ENCODE results near the gene ITM2C. TPM values are rescaled to one million over a fixed set of nuclear protein-coding genes. Genes with fewer than 3 reads are reported as not detected.

ITM2C gene
- total RNA-seq = 20.6 TPM

GRCh38 chr2:230864605-230865306 is at the start of gene ITM2C:
TSS of gene ITM2C (plus strand) at chr2:230864942. CDS start at chr2:230865026, 84 bp downstream.
- Histone ChIP-seq H3K27me3 (ENCODE audit: insufficient read depth, low read length) (peaks cover 3% of the 10 kb centered on the region), H3K4me1 (ENCODE audit: insufficient read depth, low read length) (peaks cover 38% of the 10 kb centered on the region), H3K9me3 (ENCODE audit: low read depth, low read length) (no peaks in the 10 kb centered on the region), H3K4me3 (ENCODE audit: low read length) (peak within 1 kb of the TSS; percentile 46)

DNA sequence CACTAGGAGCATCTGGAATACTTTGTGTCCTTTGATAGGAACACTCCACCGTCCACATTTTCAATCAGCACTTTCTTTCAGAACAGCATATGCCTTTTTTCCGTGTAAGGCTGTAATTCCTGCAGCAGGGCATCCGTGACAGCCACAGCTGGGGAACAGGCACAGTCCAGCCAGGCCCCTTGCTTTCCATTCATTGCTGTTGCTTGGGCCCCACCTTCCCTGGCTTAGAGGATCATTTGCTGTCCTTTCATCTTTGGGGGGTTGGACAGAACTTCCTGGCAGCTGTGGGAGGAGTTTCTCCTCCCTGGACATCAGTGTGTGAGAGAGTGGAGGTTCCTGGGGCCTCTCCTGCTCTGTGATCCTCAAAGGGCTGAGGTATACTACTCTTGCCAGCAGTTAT is 49.7 kb upstream of the ITM2C start:
- Histone ChIP-seq H3K4me3 (ENCODE audit: low read length) (no peak overlapping the region), H3K27me3 (ENCODE audit: insufficient read depth, low read length) (no peaks in the 10 kb centered on the region), H3K4me1 (ENCODE audit: insufficient read depth, low read length) (no peaks in the 10 kb centered on the region), H3K9me3 (ENCODE audit: low read depth, low read length) (no peaks in the 10 kb centered on the region)

- Histone ChIP-seq H3K4me3 (ENCODE audit: low read length) (no peak overlapping the region), H3K27me3 (ENCODE audit: insufficient read depth, low read length) (no peaks in the 10 kb centered on the region), H3K9me3 (ENCODE audit: low read depth, low read length) (no peaks in the 10 kb centered on the region), H3K4me1 (ENCODE audit: insufficient read depth, low read length) (no peaks in the 10 kb centered on the region)
These were observed 48.0 kb upstream of the ITM2C start for GRCh38 chr2:230816735-230817134.

DNA sequence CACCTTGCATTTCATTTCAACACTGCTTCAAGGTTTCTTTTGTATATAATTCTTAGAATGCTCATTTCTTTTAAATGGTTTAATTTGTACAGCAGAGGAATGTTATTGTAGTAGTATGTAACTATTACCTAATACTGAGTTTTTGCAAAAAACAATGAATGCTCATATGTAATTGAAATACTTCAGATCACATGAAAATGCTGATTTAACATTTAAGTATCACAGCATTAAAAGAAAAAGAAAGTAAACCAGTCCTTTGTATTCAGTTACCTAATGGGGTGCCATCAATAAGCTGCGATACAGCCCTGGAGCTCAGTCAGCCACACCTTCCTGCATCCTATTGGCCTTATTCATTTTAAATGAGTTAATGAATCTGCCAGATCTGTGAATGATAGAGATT is 45.3 kb upstream of the ITM2C start:
- Histone ChIP-seq H3K9me3 (ENCODE audit: low read depth, low read length) (no peaks in the 10 kb centered on the region), H3K27me3 (ENCODE audit: insufficient read depth, low read length) (no peaks in the 10 kb centered on the region), H3K4me3 (ENCODE audit: low read length) (no peak overlapping the region), H3K4me1 (ENCODE audit: insufficient read depth, low read length) (peaks cover 4% of the 10 kb centered on the region)

- Histone ChIP-seq H3K4me1 (ENCODE audit: insufficient read depth, low read length) (peaks cover 7% of the 10 kb centered on the region), H3K9me3 (ENCODE audit: low read depth, low read length) (no peaks in the 10 kb centered on the region)
These were observed 43.3 kb upstream of the ITM2C start for GRCh38 chr2:230821261-230821990.

GRCh38 chr2:230821991-230822520 is 42.7 kb upstream of the ITM2C start:
- H3K4me1 ChIP-seq (ENCODE audit: insufficient read depth, low read length) = peaks cover 7% of the 10 kb centered on the region
- H3K9me3 ChIP-seq (ENCODE audit: low read depth, low read length) = no peaks in the 10 kb centered on the region
- H3K4me3 ChIP-seq (ENCODE audit: low read length) = no peak overlapping the region
- H3K27me3 ChIP-seq (ENCODE audit: insufficient read depth, low read length) = peaks cover 12% of the 10 kb centered on the region

More at GRCh38 chr2:230821261-230821990, 43.3 kb upstream of the ITM2C start:
- H3K27me3 ChIP-seq (ENCODE audit: insufficient read depth, low read length) = peaks cover 8% of the 10 kb centered on the region
- no peak overlapping the region for H3K4me3 ChIP-seq (ENCODE audit: low read length)

- H3K4me3 ChIP-seq (ENCODE audit: low read length) = no peak overlapping the region
These were observed 41.3 kb upstream of the ITM2C start for GRCh38 chr2:230823264-230823964.

DNA sequence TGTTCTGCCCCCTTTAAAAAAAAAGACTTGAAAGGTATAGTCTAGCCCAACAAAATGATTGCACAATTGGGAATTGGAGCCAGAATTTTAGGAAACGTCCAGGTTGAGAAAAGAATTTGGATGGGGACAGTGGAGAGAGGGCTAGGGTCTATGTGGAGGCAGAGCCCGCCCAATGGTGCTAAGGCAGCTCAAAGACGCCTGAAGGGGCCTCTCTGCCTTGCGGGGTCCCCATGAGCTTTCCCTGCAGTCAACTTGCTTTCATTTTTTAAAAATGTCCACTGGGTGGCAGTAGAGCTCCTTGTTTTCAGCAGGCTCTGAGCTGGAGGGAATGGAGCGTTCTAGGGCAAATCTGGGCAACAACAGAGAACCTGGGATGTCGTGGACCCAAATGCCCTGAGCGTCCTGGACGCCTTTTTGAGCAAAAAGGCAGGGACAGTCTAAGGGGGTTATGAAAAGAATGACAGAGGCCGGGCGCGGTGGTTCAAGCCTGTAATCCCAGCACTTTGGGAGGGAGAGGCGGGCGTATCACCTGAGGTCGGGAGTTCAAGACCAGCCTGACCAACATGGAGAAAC is 40.2 kb upstream of the ITM2C start:
- no peak overlapping the region for H3K4me3 ChIP-seq (ENCODE audit: low read length)
- H3K9me3 ChIP-seq (ENCODE audit: low read depth, low read length) = no peaks in the 10 kb centered on the region
- peaks cover 17% of the 10 kb centered on the region for H3K4me1 ChIP-seq (ENCODE audit: insufficient read depth, low read length)
- peaks cover 20% of the 10 kb centered on the region for H3K27me3 ChIP-seq (ENCODE audit: insufficient read depth, low read length)

More at GRCh38 chr2:230823264-230823964, 41.3 kb upstream of the ITM2C start:
- Histone ChIP-seq H3K4me1 (ENCODE audit: insufficient read depth, low read length) (peaks cover 16% of the 10 kb centered on the region), H3K9me3 (ENCODE audit: low read depth, low read length) (no peaks in the 10 kb centered on the region), H3K27me3 (ENCODE audit: insufficient read depth, low read length) (peaks cover 20% of the 10 kb centered on the region)

- no peak overlapping the region for H3K4me3 ChIP-seq (ENCODE audit: low read length)
- H3K4me1 ChIP-seq (ENCODE audit: insufficient read depth, low read length) = peaks cover 17% of the 10 kb centered on the region
- H3K9me3 ChIP-seq (ENCODE audit: low read depth, low read length) = no peaks in the 10 kb centered on the region
- H3K27me3 ChIP-seq (ENCODE audit: insufficient read depth, low read length) = peaks cover 20% of the 10 kb centered on the region
These were observed 39.4 kb upstream of the ITM2C start for GRCh38 chr2:230825354-230825753.

DNA sequence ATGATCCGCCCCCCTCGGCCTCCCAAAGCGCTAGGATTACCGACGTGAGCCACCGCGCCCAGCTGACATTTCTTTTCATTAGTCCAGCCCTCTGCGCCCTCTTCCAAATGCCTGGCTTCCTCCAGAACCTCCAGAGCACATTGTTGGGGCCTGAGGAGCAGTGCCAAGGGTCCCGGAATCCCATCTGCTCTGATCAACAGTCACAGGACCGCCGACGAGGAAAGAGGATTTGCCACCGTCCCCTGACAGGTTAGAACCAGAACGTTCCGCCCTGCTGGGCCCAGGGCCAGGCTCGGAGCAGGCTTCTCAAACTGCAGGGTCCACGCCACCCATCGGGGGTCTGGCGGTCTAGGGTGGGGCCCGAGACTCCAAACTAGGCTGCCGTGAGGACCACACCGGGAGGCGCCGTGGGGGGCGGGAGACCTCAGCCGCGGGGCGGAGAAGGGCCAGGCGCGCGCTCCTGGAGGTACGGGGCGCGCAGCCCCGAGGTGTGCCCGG is 36.9 kb upstream of the ITM2C start:
- no peaks in the 10 kb centered on the region for H3K9me3 ChIP-seq (ENCODE audit: low read depth, low read length)
- H3K27me3 ChIP-seq (ENCODE audit: insufficient read depth, low read length) = peaks cover 20% of the 10 kb centered on the region
- peaks cover 17% of the 10 kb centered on the region for H3K4me1 ChIP-seq (ENCODE audit: insufficient read depth, low read length)
- no peak overlapping the region for H3K4me3 ChIP-seq (ENCODE audit: low read length)

DNA sequence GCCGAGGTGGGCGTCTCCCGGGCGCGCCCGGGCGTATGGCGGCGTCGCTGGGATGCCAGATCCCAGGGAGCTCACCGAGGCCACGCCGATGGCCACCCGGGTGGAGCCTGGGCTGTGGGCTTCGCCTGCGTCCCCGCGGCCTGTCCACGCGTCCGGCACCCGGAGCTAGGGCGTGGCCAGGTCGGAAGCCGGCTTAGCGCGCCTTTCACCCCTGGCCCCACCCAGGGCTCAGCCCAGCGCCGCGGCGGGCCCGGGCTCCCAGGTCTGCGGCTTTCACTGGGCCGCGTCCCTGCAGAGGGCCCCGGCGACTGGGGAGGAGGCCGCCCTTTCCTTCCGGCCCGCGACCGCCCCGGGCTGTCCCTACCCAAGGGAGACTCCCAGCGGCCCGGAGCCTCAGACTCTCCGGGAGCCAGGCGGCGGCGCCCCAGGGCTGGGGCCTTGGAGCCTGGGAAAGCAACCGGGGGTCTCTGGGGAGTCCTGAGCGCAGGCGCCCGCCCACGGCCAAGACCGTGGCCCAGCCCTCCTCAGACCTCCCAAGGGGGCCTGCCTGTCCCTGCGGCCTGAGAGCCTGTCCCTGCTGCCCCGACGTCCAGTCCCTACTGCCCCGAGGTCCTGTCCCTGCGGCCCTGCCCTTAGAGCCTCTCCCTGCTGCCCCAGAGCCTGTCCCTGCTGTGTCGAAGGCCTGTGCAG is 36.3 kb upstream of the ITM2C start:
- Histone ChIP-seq H3K4me3 (ENCODE audit: low read length) (no peak overlapping the region), H3K27me3 (ENCODE audit: insufficient read depth, low read length) (peaks cover 20% of the 10 kb centered on the region), H3K9me3 (ENCODE audit: low read depth, low read length) (no peaks in the 10 kb centered on the region), H3K4me1 (ENCODE audit: insufficient read depth, low read length) (peaks cover 17% of the 10 kb centered on the region)

- no peaks in the 10 kb centered on the region for H3K9me3 ChIP-seq (ENCODE audit: low read depth, low read length)
- H3K4me1 ChIP-seq (ENCODE audit: insufficient read depth, low read length) = peaks cover 14% of the 10 kb centered on the region
- H3K4me3 ChIP-seq (ENCODE audit: low read length) = no peak overlapping the region
- H3K27me3 ChIP-seq (ENCODE audit: insufficient read depth, low read length) = peaks cover 20% of the 10 kb centered on the region
These were observed 35.4 kb upstream of the ITM2C start for GRCh38 chr2:230829293-230829692.

- no peaks in the 10 kb centered on the region for H3K9me3 ChIP-seq (ENCODE audit: low read depth, low read length)
- no peak overlapping the region for H3K4me3 ChIP-seq (ENCODE audit: low read length)
- H3K27me3 ChIP-seq (ENCODE audit: insufficient read depth, low read length) = peaks cover 20% of the 10 kb centered on the region
- peaks cover 10% of the 10 kb centered on the region for H3K4me1 ChIP-seq (ENCODE audit: insufficient read depth, low read length)
These were observed 34.8 kb upstream of the ITM2C start for GRCh38 chr2:230829959-230830358.

DNA sequence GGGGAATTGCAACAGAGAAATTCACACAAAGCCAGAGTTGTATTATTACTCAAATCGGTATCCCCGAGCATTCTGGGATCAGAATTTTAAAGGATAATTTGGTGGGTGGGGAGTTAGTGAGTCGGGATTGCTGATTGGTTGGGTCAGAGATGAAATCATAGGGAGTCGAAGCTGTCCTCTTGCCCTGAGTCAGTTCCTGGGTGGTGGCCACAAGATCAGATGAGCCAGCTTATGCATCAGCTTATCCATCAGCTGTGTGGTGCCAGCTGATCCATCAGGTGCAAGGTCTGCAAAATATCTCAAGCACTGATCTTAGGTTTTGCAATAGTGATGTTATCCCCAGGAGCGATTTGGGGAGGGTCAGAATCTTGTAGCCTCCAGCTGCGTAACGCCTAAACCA is 34.3 kb upstream of the ITM2C start:
- H3K27me3 ChIP-seq (ENCODE audit: insufficient read depth, low read length) = peaks cover 20% of the 10 kb centered on the region
- no peaks in the 10 kb centered on the region for H3K9me3 ChIP-seq (ENCODE audit: low read depth, low read length)
- peaks cover 10% of the 10 kb centered on the region for H3K4me1 ChIP-seq (ENCODE audit: insufficient read depth, low read length)
- no peak overlapping the region for H3K4me3 ChIP-seq (ENCODE audit: low read length)

All from mononuclear cell (primary cell).